ENCODE results near the gene NRARP. TPM values are rescaled to one million over a fixed set of nuclear protein-coding genes. Genes with fewer than 3 reads are reported as not detected.

The NRARP gene
- total and polyA plus RNA-seq, 2 of the 13 experiments (the other 11 are each of a cell fraction or from before 2014, with no cell fraction given), result 0.22 to 0.46 TPM

GRCh38 chr9:137302449-137303150, 529 bp upstream of the NRARP start (continued):
- TF ChIP-seq FOSL1 (CRISPR knock-in tag; IDR thresholded peaks at IDR 0.05; ENCODE audit: borderline replicate concordance), result no peak
- TF ChIP-seq SP5 (CRISPR knock-in tag; IDR thresholded peaks at IDR 0.05; ENCODE audit: borderline replicate concordance, low read depth), result no peak
- TF ChIP-seq JUN (CRISPR knock-in tag; IDR thresholded peaks at IDR 0.05), result no peak
- TF ChIP-seq RERE (CRISPR knock-in tag; IDR thresholded peaks at IDR 0.05; ENCODE audit: low read depth), result no peak
- no peak for TF ChIP-seq ZKSCAN5 (CRISPR knock-in tag; IDR thresholded peaks at IDR 0.05)
- no peak for TF ChIP-seq ZNF773 (CRISPR knock-in tag; IDR thresholded peaks at IDR 0.05; ENCODE audit: borderline replicate concordance)
- TF ChIP-seq ZNF782 (CRISPR knock-in tag; IDR thresholded peaks at IDR 0.05; ENCODE audit: borderline replicate concordance), result no peak
- TF ChIP-seq FOXK2 (IDR thresholded peaks at IDR 0.05), result no peak
- TF ChIP-seq HOXA5 (CRISPR knock-in tag; IDR thresholded peaks at IDR 0.05), result no peak
